Gastroesophageal sphincter (tissue), 4 donors: ENCODE results near the gene TTYH1. TPM values are rescaled to one million over a fixed set of nuclear protein-coding genes. Genes with fewer than 3 reads are reported as not detected.

Experiments
- ATAC-seq: fragments of 150-250 bp; one replicate; pipeline ENCODE4 v1.9.1; 2016; ENCODE audit warnings: mild to moderate bottlenecking, moderate library complexity
- H3K27ac ChIP-seq, 4 donors: fragments of 200-600 bp; sonication (generic) in 3 of 4; 1 replicate in 3 of 4; 2 replicates in 1 of 4; pipeline ENCODE4 v1.5.1; 2016 to 2019
- H3K27me3 ChIP-seq: fragments of 200-600 bp; sonication (generic); one replicate; pipeline ENCODE4 v1.5.1; 2019
- H3K36me3 ChIP-seq, 2 donors: fragments of 200-600 bp; sonication (generic); one replicate each; pipeline ENCODE4 v1.5.1; 2019; ENCODE audit warnings: control low read depth in 1 of 2
- H3K4me1 ChIP-seq, 3 donors: fragments of 200-600 bp; sonication (generic); 1 replicate in 2 of 3; 2 replicates in 1 of 3; pipeline ENCODE4 v1.5.1; 2016 to 2019; ENCODE audit warnings: control low read depth in 2 of 3
- H3K4me3 ChIP-seq, 2 donors: fragments of 200-600 bp; sonication (generic); one replicate each; pipeline ENCODE4 v1.5.1; 2019; ENCODE audit warnings: mild to moderate bottlenecking in 1 of 2, moderate library complexity in 1 of 2
- H3K9me3 ChIP-seq, 3 donors: fragments of 200-600 bp; sonication (generic); one replicate each; pipeline ENCODE4 v1.5.1; 2017 to 2019; ENCODE audit warnings: control low read depth in 2 of 3
- EP300 ChIP-seq: sonication (generic); formaldehyde crosslinking; IDR thresholded peaks from one replicate; pipeline ENCODE4 v1.6.1; 2017; ENCODE audit warnings: antibody characterized with exemption, mild to moderate bottlenecking
- POLR2A ChIP-seq, 2 donors: fragments of 450-650 bp; IDR thresholded peaks; one replicate each; pipeline ENCODE4 v1.6.1; 2017; ENCODE audit warnings: antibody characterized with exemption in 2 of 2, mild to moderate bottlenecking in 2 of 2, moderate library complexity in 1 of 2
- POLR2AphosphoS5 ChIP-seq: sonication (generic); formaldehyde crosslinking; IDR thresholded peaks from one replicate; pipeline ENCODE4 v1.6.1; 2017; ENCODE audit warnings: antibody characterized with exemption
- WGBS, 2 donors: methylation state at CpG; one replicate each; pipeline ENCODE4 v1.1.5; 2018; ENCODE audit warnings: low coverage in 1 of 2; 5-methylcytosine and 5-hydroxymethylcytosine counted together
- total RNA-seq, 4 donors: library from RNA; depleted of rRNA; stranded (reverse); fragments of >200 nt; gene quantifications; one replicate each; pipeline ENCODE4 v1.1.0, GENCODE V29; 2016
- TF ChIP-seq, protein P1 (sequence below), 4 experiments: fragments of 200-600 bp in 2 of 4; fragments of 450-650 bp in 2 of 4; sonication (generic) in 1 of 4; IDR thresholded peaks; one replicate each; pipeline ENCODE4 v1.5.1; 2017 to 2019; ENCODE audit warnings: antibody characterized with exemption in 4 of 4, mild to moderate bottlenecking in 2 of 4, moderate library complexity in 2 of 4

The TTYH1 gene
- total RNA-seq, 4 donors from 2014 or later, result 1.2 to 19.8 (median 5.5) TPM

DNA sequence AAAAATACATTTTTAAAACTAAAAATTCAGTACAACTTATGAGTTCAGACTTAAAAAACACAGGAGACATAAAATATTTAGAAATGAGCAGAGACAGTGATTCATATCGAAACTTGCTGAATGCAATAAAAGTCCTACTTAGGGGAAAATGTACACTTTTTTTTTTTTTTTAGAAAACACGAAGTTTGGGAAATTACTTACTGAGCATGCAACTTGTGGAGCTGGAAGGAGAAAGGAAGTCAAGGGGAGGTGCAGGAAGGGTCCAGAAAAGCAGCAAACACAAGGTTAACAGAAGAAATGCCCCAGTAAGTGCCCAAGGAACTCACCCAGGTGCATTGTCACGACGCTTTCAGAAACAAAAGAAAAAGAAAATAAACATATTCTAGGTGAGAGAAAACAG is 31.9 kb upstream of the TTYH1 start:
- H3K27me3 ChIP-seq, result peaks cover 51% of the 10 kb centered on the region

DNA sequence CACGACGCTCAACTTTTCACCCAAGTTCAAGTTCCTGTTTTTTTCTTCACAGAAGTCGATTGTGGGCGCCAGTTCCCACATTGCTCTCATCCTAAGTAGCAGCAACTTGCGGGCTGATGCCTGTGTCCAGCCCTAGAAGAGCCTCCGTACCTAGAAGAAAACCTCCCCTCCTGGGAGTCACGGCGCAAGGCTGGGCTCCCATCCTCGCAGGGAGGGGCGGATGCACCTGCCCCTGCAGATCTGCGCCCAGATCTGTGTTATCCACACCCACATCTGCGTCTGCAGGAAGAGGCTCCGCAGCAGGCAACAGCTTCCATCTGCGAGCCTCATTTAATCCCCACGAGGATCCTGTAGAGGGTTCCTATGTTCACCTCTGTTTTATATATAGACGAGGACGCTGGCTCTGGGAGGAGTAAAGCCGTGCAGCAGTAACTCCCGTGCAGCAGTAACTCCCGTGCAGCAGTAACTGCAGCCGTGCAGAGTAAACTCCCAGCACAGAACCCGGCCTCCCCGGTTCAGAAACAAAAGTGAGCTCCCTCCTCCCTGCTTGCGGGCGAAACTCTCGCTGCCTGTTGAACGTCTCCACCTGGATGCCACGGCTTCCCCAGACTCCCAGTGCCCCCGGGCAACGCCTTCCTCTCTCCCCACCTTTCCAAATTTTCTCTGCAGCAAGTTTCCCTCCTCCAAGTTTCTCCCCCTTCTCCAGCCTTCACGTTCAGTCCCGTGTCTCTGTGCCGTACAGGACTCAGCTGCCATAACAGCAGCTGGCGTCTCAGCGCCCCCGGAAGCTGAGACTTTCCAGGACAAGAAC is 27.1 kb upstream of the TTYH1 start:
- Histone ChIP-seq H3K4me1 (no peaks in the 10 kb centered on the region), H3K9me3 (no peaks in the 10 kb centered on the region), H3K4me3 (peak overlapping the region in 1 of 2 donors; percentile 25), H3K36me3 (no peaks in the 10 kb centered on the region), H3K27ac (no peak overlapping the region), H3K27me3 (peaks cover 82% of the 10 kb centered on the region)
- 2 to 11% methylated on average over 12 to 13 of the region's 36 CpGs for WGBS, 2 donors
- TF ChIP-seq POLR2AphosphoS5 (no peak), POLR2A (IDR thresholded peaks at IDR 0.05) (no peak), EP300 (no peak)
- TF ChIP-seq, protein P1, sequence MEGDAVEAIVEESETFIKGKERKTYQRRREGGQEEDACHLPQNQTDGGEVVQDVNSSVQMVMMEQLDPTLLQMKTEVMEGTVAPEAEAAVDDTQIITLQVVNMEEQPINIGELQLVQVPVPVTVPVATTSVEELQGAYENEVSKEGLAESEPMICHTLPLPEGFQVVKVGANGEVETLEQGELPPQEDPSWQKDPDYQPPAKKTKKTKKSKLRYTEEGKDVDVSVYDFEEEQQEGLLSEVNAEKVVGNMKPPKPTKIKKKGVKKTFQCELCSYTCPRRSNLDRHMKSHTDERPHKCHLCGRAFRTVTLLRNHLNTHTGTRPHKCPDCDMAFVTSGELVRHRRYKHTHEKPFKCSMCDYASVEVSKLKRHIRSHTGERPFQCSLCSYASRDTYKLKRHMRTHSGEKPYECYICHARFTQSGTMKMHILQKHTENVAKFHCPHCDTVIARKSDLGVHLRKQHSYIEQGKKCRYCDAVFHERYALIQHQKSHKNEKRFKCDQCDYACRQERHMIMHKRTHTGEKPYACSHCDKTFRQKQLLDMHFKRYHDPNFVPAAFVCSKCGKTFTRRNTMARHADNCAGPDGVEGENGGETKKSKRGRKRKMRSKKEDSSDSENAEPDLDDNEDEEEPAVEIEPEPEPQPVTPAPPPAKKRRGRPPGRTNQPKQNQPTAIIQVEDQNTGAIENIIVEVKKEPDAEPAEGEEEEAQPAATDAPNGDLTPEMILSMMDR (IDR thresholded peaks at IDR 0.05), result no peak
- ATAC-seq, result no peak

More for the DNA sequence above, 31.9 kb upstream of the TTYH1 start:
- 57 to 65% methylated on average over 4 of the region's 4 CpGs for WGBS, 2 donors
- no peak overlapping the region for H3K27ac ChIP-seq
- H3K36me3 ChIP-seq, result no peaks in the 10 kb centered on the region
- no peak for TF ChIP-seq POLR2A (IDR thresholded peaks at IDR 0.05)
- TF ChIP-seq, protein P1 (IDR thresholded peaks at IDR 0.05), result no peak
- TF ChIP-seq POLR2AphosphoS5, result no peak
- no peak for TF ChIP-seq EP300
- H3K9me3 ChIP-seq, result no peaks in the 10 kb centered on the region
- ATAC-seq, result no peak
- no peaks in the 10 kb centered on the region for H3K4me1 ChIP-seq
- H3K4me3 ChIP-seq, result no peak overlapping the region

DNA sequence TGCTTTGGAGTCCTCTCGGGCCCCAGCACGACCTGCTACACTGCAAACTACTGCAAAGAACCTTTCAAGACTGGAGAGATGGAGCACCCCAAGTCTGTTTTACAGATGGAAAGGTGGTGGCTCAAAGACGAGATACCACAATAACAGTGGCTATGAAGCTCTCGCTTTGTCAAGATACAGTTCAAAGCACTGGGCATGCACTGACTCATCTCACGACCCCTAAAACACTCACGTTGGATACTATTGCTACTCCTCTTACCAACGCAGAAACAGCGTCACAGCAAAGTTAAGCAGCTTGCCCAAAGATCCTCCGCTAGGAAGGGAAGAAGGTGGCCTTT is 26.5 kb upstream of the TTYH1 start:
- Histone ChIP-seq H3K27me3 (peaks cover 88% of the 10 kb centered on the region), H3K4me3 (peak overlapping the region in 1 of 2 donors; percentile 25), H3K36me3 (no peaks in the 10 kb centered on the region), H3K9me3 (no peaks in the 10 kb centered on the region), H3K27ac (no peak overlapping the region), H3K4me1 (no peaks in the 10 kb centered on the region)
- TF ChIP-seq POLR2AphosphoS5 (no peak), EP300 (no peak), POLR2A (IDR thresholded peaks at IDR 0.05) (no peak)
- TF ChIP-seq, protein P1 (IDR thresholded peaks at IDR 0.05), result no peak
- no peak for ATAC-seq
- 27 to 48% methylated on average over 5 of the region's 9 CpGs for WGBS, 2 donors

DNA sequence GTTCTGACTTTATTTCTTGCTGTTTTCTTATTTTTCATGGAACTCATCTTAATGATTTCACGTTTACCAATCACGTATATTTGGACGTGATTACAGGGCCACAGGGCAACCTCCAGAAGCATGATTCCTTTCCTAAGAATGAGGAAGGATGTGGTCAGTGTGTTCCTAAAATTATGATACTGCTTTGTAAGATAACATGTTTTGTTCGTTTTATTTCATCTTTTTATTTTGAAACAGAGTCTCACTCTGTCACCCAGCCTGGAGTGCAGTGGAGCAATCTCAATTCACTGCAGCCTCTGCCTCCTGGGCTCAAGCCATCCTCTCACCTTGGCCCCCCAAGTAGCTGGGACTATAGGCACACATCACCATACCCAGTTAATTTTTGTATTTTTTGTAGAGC is 25.7 kb upstream of the TTYH1 start:
- Histone ChIP-seq H3K9me3 (no peaks in the 10 kb centered on the region), H3K4me1 (no peaks in the 10 kb centered on the region), H3K27me3 (peaks cover 95% of the 10 kb centered on the region), H3K4me3 (no peak overlapping the region), H3K36me3 (no peaks in the 10 kb centered on the region), H3K27ac (no peak overlapping the region)
- TF ChIP-seq EP300 (no peak), POLR2A (IDR thresholded peaks at IDR 0.05) (no peak), POLR2AphosphoS5 (no peak)
- TF ChIP-seq, protein P1 (IDR thresholded peaks at IDR 0.05), result no peak
- no peak for ATAC-seq
- WGBS, 2 donors, result 51 to 80% methylated on average over 4 of the region's 4 CpGs

DNA sequence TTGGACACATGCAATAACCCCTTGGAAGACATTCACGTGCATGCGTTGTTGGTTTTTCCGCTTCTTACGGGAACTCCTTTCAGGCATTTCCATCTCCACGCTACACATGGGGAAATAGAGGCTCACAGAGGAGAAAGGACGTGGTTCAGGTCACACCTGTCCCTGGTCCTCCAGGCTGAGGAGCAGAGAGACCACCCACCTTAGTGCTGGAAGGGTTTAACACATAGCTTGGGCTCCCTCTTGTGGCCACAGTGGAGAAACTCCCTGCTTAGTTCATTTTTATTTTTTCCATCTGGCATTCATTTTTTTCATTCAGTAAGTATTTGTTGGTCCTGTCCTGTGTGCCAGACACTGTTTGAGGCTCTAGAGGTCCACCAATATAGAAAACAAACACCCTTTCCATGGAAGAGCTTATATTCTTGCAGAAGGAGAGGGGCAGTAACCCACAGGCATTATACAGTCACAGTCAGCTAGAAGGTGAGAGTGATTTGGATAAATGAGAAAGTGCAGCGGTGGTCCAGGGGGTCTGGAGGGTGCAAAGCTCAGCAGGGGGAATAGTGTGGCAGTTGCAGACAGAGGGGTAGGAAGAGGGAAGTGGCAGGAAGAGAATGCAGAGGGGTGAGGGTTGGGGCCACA is 24.2 kb upstream of the TTYH1 start:
- Histone ChIP-seq H3K4me3 (no peak overlapping the region), H3K36me3 (no peaks in the 10 kb centered on the region), H3K27me3 (peaks cover 99% of the 10 kb centered on the region), H3K4me1 (no peaks in the 10 kb centered on the region), H3K27ac (no peak overlapping the region), H3K9me3 (no peaks in the 10 kb centered on the region)
- no peak for ATAC-seq
- TF ChIP-seq, protein P1 (IDR thresholded peaks at IDR 0.05), result peak in 3 of 4 experiments; percentile 37 to 62 (median 47)
- no peak for TF ChIP-seq EP300
- 8 to 22% methylated on average over 3 to 4 of the region's 7 CpGs for WGBS, 2 donors
